Measurements from ENCODE around the gene TRIM59.

TRIM59 gene

GRCh38 chr3:160478338-160478737, 28.8 kb upstream of the TRIM59 start:
- Histone ChIP-seq H2BK5ac (ENCODE audit: low read depth, low read length, poor library complexity, severe bottlenecking) (no peak overlapping the region), H2BK120ac (ENCODE audit: low read depth, low read length) (no peak overlapping the region), H3K23ac (ENCODE audit: low read length in 2 of 2) (no peak overlapping the region), H3K27ac (ENCODE audit: low read length, poor library complexity, severe bottlenecking) (no peak overlapping the region), H2AK5ac (ENCODE audit: low read length, severe bottlenecking) (no peak overlapping the region), H3K4me1 (ENCODE audit: control insufficient read depth, insufficient read depth, low read depth, low read length) (peaks cover 4% of the 10 kb centered on the region), H3K9me3 (ENCODE audit: control insufficient read depth, low read length) (no peaks in the 10 kb centered on the region), H3K4me2 (ENCODE audit: low read length, poor library complexity, severe bottlenecking) (no peak overlapping the region), H3K9ac (ENCODE audit: low read length) (peak overlapping the region; percentile 38), H3K79me1 (replicated peaks; ENCODE audit: low read length, poor library complexity, severe bottlenecking) (no peaks in the 10 kb centered on the region), H3K14ac (ENCODE audit: low read length in 2 of 2) (no peak overlapping the region), H2BK12ac (ENCODE audit: low read length in 2 of 2) (no peak overlapping the region), H4K91ac (ENCODE audit: low read length) (no peak overlapping the region), H4K8ac (ENCODE audit: low read length) (no peak overlapping the region), H3K18ac (ENCODE audit: low read depth in 1 of 2, low read length in 2 of 2) (no peak overlapping the region), H3K4me3 (ENCODE audit: insufficient read depth in 1 of 2, low read depth in 1 of 2, low read length in 2 of 2) (peak overlapping the region in 1 of 2 experiments; percentile 7), H2AFZ (ENCODE audit: low read depth, low read length) (no peak overlapping the region), H3K27me3 (ENCODE audit: control insufficient read depth in 1 of 2, insufficient read depth in 1 of 2, low read length in 2 of 2) (no peaks in the 10 kb centered on the region), H3K36me3 (ENCODE audit: control insufficient read depth in 1 of 2, insufficient read depth in 2 of 2, low read depth in 1 of 2, low read length in 2 of 2) (no peaks in the 10 kb centered on the region), H3K4ac (ENCODE audit: low read depth in 1 of 2, low read length in 2 of 2) (no peak overlapping the region), H2BK15ac (ENCODE audit: low read depth, poor library complexity, severe bottlenecking) (no peak overlapping the region)
- WGBS, result 91% methylated on average over 4 of the region's 5 CpGs
- DNase-seq, result peak; percentile 21

DNA sequence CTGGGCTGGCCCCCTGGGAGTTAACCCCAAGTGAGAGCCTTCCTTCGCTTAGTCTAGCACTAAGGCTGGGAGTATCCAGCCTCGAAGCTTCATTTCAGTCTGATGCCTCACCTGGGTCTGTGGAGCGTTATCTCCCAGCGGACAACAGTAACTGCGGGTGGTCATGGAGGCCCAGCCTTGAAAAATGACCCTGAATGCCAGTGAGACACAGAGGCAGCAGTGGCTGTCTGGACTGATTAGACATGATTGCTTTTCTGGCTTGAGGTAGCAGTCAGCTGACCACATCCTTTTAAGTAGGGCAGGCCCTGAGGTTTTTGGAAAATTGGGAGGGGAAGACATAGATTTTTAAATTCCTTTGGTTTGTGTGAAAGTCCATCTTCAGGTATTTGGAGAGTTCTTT, 28.2 kb upstream of the TRIM59 start:
- no peak overlapping the region for H3K27ac ChIP-seq (ENCODE audit: low read length, poor library complexity, severe bottlenecking)
- 75% methylated on average over 5 of the region's 5 CpGs for WGBS
- H3K4me1 ChIP-seq (ENCODE audit: control insufficient read depth, insufficient read depth, low read depth, low read length), result peaks cover 4% of the 10 kb centered on the region
- DNase-seq, result no peak
- H3K27me3 ChIP-seq (ENCODE audit: control insufficient read depth in 1 of 2, insufficient read depth in 1 of 2, low read length in 2 of 2), result no peaks in the 10 kb centered on the region
- peak overlapping the region in 1 of 2 experiments; percentile 7 for H3K4me3 ChIP-seq (ENCODE audit: insufficient read depth in 1 of 2, low read depth in 1 of 2, low read length in 2 of 2)
- no peak overlapping the region for H2BK12ac ChIP-seq (ENCODE audit: low read length in 2 of 2)
- H3K4me2 ChIP-seq (ENCODE audit: low read length, poor library complexity, severe bottlenecking), result no peak overlapping the region
- peak overlapping the region; percentile 38 for H3K9ac ChIP-seq (ENCODE audit: low read length)
- H2BK15ac ChIP-seq (ENCODE audit: low read depth, poor library complexity, severe bottlenecking), result no peak overlapping the region
- H3K23ac ChIP-seq (ENCODE audit: low read length in 2 of 2), result no peak overlapping the region
- H4K91ac ChIP-seq (ENCODE audit: low read length), result no peak overlapping the region
- no peak overlapping the region for H2AFZ ChIP-seq (ENCODE audit: low read depth, low read length)
- no peak overlapping the region for H3K18ac ChIP-seq (ENCODE audit: low read depth in 1 of 2, low read length in 2 of 2)
- no peak overlapping the region for H2BK5ac ChIP-seq (ENCODE audit: low read depth, low read length, poor library complexity, severe bottlenecking)
- H3K9me3 ChIP-seq (ENCODE audit: control insufficient read depth, low read length), result no peaks in the 10 kb centered on the region
- H3K36me3 ChIP-seq (ENCODE audit: control insufficient read depth in 1 of 2, insufficient read depth in 2 of 2, low read depth in 1 of 2, low read length in 2 of 2), result no peaks in the 10 kb centered on the region
- H4K8ac ChIP-seq (ENCODE audit: low read length), result no peak overlapping the region
- no peak overlapping the region for H2AK5ac ChIP-seq (ENCODE audit: low read length, severe bottlenecking)
- no peak overlapping the region for H3K14ac ChIP-seq (ENCODE audit: low read length in 2 of 2)
- no peak overlapping the region for H3K4ac ChIP-seq (ENCODE audit: low read depth in 1 of 2, low read length in 2 of 2)
- H3K79me1 ChIP-seq (replicated peaks; ENCODE audit: low read length, poor library complexity, severe bottlenecking), result no peaks in the 10 kb centered on the region
- H2BK120ac ChIP-seq (ENCODE audit: low read depth, low read length), result no peak overlapping the region

- Histone ChIP-seq H3K14ac (ENCODE audit: low read length in 2 of 2) (no peak overlapping the region), H2AK5ac (ENCODE audit: low read length, severe bottlenecking) (no peak overlapping the region), H2BK12ac (ENCODE audit: low read length in 2 of 2) (no peak overlapping the region), H3K4me3 (ENCODE audit: insufficient read depth in 1 of 2, low read depth in 1 of 2, low read length in 2 of 2) (no peak overlapping the region), H3K27me3 (ENCODE audit: control insufficient read depth in 1 of 2, insufficient read depth in 1 of 2, low read length in 2 of 2) (no peaks in the 10 kb centered on the region), H3K79me1 (replicated peaks; ENCODE audit: low read length, poor library complexity, severe bottlenecking) (no peaks in the 10 kb centered on the region), H2BK15ac (ENCODE audit: low read depth, poor library complexity, severe bottlenecking) (no peak overlapping the region), H3K9ac (ENCODE audit: low read length) (no peak overlapping the region), H3K4ac (ENCODE audit: low read depth in 1 of 2, low read length in 2 of 2) (no peak overlapping the region), H3K9me3 (ENCODE audit: control insufficient read depth, low read length) (no peaks in the 10 kb centered on the region), H4K8ac (ENCODE audit: low read length) (no peak overlapping the region), H2BK5ac (ENCODE audit: low read depth, low read length, poor library complexity, severe bottlenecking) (no peak overlapping the region), H2BK120ac (ENCODE audit: low read depth, low read length) (no peak overlapping the region), H2AFZ (ENCODE audit: low read depth, low read length) (no peak overlapping the region), H3K27ac (ENCODE audit: low read length, poor library complexity, severe bottlenecking) (no peak overlapping the region), H3K23ac (ENCODE audit: low read length in 2 of 2) (no peak overlapping the region), H3K4me2 (ENCODE audit: low read length, poor library complexity, severe bottlenecking) (no peak overlapping the region), H3K18ac (ENCODE audit: low read depth in 1 of 2, low read length in 2 of 2) (no peak overlapping the region), H3K4me1 (ENCODE audit: control insufficient read depth, insufficient read depth, low read depth, low read length) (peaks cover 4% of the 10 kb centered on the region), H4K91ac (ENCODE audit: low read length) (no peak overlapping the region), H3K36me3 (ENCODE audit: control insufficient read depth in 1 of 2, insufficient read depth in 2 of 2, low read depth in 1 of 2, low read length in 2 of 2) (no peaks in the 10 kb centered on the region)
- no peak for DNase-seq
- no CpG with 5 or more reads among the region's 2 CpGs for WGBS
Observed at GRCh38 chr3:160475884-160476283, 26.3 kb upstream of the TRIM59 start.

DNA sequence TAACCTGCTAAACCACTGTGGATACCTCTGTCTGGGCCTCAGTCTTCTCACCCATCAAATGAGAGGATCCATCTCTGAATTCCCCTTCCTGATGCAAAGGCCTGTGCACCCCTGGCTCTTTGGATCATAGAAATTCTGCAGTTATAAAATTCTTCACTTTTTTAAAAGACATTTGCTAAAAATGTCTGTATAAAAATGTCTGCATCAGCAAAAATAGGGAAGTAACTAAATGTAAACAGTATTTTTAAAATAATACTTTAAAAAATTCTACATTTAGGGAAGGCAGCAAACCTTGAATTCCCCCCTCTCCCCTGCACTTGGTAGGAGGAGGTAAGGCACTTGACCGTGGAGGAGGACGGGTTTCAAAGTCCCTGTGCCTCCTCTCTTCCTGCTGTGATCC, 25.6 kb upstream of the TRIM59 start:
- no peak overlapping the region for H2AFZ ChIP-seq (ENCODE audit: low read depth, low read length)
- H3K4ac ChIP-seq (ENCODE audit: low read depth in 1 of 2, low read length in 2 of 2), result no peak overlapping the region
- H4K8ac ChIP-seq (ENCODE audit: low read length), result no peak overlapping the region
- H3K27ac ChIP-seq (ENCODE audit: low read length, poor library complexity, severe bottlenecking), result no peak overlapping the region
- WGBS, result 95% methylated on average over 2 of the region's 2 CpGs
- H3K9me3 ChIP-seq (ENCODE audit: control insufficient read depth, low read length), result peaks cover 6% of the 10 kb centered on the region
- H2AK5ac ChIP-seq (ENCODE audit: low read length, severe bottlenecking), result no peak overlapping the region
- peaks cover 2% of the 10 kb centered on the region for H3K4me1 ChIP-seq (ENCODE audit: control insufficient read depth, insufficient read depth, low read depth, low read length)
- no peak overlapping the region for H2BK120ac ChIP-seq (ENCODE audit: low read depth, low read length)
- no peaks in the 10 kb centered on the region for H3K36me3 ChIP-seq (ENCODE audit: control insufficient read depth in 1 of 2, insufficient read depth in 2 of 2, low read depth in 1 of 2, low read length in 2 of 2)
- H3K18ac ChIP-seq (ENCODE audit: low read depth in 1 of 2, low read length in 2 of 2), result no peak overlapping the region
- H2BK15ac ChIP-seq (ENCODE audit: low read depth, poor library complexity, severe bottlenecking), result no peak overlapping the region
- no peaks in the 10 kb centered on the region for H3K27me3 ChIP-seq (ENCODE audit: control insufficient read depth in 1 of 2, insufficient read depth in 1 of 2, low read length in 2 of 2)
- H2BK5ac ChIP-seq (ENCODE audit: low read depth, low read length, poor library complexity, severe bottlenecking), result no peak overlapping the region
- no peak overlapping the region for H3K9ac ChIP-seq (ENCODE audit: low read length)
- H3K4me2 ChIP-seq (ENCODE audit: low read length, poor library complexity, severe bottlenecking), result no peak overlapping the region
- H3K4me3 ChIP-seq (ENCODE audit: insufficient read depth in 1 of 2, low read depth in 1 of 2, low read length in 2 of 2), result no peak overlapping the region
- no peaks in the 10 kb centered on the region for H3K79me1 ChIP-seq (replicated peaks; ENCODE audit: low read length, poor library complexity, severe bottlenecking)
- H2BK12ac ChIP-seq (ENCODE audit: low read length in 2 of 2), result no peak overlapping the region
- no peak overlapping the region for H3K23ac ChIP-seq (ENCODE audit: low read length in 2 of 2)
- no peak for DNase-seq
- H3K14ac ChIP-seq (ENCODE audit: low read length in 2 of 2), result no peak overlapping the region
- H4K91ac ChIP-seq (ENCODE audit: low read length), result no peak overlapping the region
